ENCODE data around the gene NAA30.

DNA sequence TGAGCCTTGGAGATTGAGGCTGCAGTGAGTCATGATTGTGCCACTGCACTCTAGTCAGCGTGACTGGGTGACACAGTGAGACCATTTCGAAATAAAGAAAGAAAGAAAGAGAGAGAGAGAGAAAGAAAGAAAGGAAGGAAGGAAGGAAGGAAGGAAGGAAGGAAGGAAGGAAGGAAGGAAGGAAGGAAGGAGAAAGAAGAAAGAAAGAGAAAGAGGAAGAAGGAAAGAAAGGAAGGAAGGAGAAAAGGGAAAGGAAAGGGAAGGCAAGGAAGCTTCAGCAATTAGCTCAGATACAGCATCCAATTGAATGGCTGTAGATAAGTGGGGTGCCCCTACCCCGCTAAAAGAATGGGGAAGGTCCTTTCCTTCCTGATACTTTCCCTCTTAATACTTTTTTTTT is 9.5 kb upstream of the NAA30 start:
- TF ChIP-seq CTCF (IDR thresholded peaks at IDR 0.05) = no peak
- no peak for TF ChIP-seq POLR2A (IDR thresholded peaks at IDR 0.05)
